GM12892 (cell line): ENCODE data around the gene EYS.

Experiments
- POLR2A ChIP-seq: IDR thresholded peaks from 2 replicates; pipeline ENCODE4 v1.6.1; 2011; ENCODE audit warnings: low read depth, low read length, control low read depth
- POLR2AphosphoS5 ChIP-seq: IDR thresholded peaks from 2 replicates; pipeline ENCODE4 v1.6.1; 2011; ENCODE audit warnings: low read depth, low read length, control low read depth

GRCh38 chr6:65229825-65230224 lies 477.2 kb downstream of the EYS start:
- TF ChIP-seq POLR2AphosphoS5: no peak
- no peak for TF ChIP-seq POLR2A
